ENCODE data around the gene JPH2.

DNA sequence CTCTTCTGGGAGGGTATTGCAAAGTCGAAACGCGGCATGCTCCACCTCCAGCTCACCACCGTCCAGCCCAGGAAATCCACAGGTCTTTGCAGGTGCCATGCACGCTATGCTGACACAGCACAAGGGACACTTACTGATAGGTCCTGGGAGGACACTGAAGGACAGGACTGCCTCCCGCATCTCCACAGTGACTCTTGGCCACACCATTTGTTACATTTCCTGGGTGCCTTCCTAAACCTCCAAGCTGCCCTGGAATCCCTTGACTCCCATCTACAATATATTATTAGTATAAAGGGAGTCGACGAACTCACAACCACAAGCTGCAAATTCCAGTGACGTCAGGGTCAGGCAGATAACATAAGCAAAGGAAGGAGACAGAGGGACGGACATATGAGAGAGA is 106.9 kb downstream of the JPH2 start:
- TF ChIP-seq JUND (IDR thresholded peaks at IDR 0.05): no peak
- no peak for TF ChIP-seq EGR1 (IDR thresholded peaks at IDR 0.05; ENCODE audit: low read depth in 2 of 2)
- TF ChIP-seq, protein P1, sequence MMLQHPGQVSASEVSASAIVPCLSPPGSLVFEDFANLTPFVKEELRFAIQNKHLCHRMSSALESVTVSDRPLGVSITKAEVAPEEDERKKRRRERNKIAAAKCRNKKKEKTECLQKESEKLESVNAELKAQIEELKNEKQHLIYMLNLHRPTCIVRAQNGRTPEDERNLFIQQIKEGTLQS (IDR thresholded peaks at IDR 0.05): no peak
- TF ChIP-seq, protein P2, sequence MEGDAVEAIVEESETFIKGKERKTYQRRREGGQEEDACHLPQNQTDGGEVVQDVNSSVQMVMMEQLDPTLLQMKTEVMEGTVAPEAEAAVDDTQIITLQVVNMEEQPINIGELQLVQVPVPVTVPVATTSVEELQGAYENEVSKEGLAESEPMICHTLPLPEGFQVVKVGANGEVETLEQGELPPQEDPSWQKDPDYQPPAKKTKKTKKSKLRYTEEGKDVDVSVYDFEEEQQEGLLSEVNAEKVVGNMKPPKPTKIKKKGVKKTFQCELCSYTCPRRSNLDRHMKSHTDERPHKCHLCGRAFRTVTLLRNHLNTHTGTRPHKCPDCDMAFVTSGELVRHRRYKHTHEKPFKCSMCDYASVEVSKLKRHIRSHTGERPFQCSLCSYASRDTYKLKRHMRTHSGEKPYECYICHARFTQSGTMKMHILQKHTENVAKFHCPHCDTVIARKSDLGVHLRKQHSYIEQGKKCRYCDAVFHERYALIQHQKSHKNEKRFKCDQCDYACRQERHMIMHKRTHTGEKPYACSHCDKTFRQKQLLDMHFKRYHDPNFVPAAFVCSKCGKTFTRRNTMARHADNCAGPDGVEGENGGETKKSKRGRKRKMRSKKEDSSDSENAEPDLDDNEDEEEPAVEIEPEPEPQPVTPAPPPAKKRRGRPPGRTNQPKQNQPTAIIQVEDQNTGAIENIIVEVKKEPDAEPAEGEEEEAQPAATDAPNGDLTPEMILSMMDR (IDR thresholded peaks at IDR 0.05; ENCODE audit: low read depth, low read length, missing input control): no peak
- TF ChIP-seq, protein P3, sequence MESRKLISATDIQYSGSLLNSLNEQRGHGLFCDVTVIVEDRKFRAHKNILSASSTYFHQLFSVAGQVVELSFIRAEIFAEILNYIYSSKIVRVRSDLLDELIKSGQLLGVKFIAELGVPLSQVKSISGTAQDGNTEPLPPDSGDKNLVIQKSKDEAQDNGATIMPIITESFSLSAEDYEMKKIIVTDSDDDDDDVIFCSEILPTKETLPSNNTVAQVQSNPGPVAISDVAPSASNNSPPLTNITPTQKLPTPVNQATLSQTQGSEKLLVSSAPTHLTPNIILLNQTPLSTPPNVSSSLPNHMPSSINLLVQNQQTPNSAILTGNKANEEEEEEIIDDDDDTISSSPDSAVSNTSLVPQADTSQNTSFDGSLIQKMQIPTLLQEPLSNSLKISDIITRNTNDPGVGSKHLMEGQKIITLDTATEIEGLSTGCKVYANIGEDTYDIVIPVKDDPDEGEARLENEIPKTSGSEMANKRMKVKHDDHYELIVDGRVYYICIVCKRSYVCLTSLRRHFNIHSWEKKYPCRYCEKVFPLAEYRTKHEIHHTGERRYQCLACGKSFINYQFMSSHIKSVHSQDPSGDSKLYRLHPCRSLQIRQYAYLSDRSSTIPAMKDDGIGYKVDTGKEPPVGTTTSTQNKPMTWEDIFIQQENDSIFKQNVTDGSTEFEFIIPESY (IDR thresholded peaks at IDR 0.05): no peak
- TF ChIP-seq RXRA (IDR thresholded peaks at IDR 0.05): no peak
- TF ChIP-seq TAF1 (conservative IDR thresholded peaks at IDR 0.05): no peak
- no peak for TF ChIP-seq RAD21 (IDR thresholded peaks at IDR 0.05)
- TF ChIP-seq, protein P4, sequence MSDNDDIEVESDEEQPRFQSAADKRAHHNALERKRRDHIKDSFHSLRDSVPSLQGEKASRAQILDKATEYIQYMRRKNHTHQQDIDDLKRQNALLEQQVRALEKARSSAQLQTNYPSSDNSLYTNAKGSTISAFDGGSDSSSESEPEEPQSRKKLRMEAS (IDR thresholded peaks at IDR 0.05): no peak
- TF ChIP-seq GABPA (IDR thresholded peaks at IDR 0.05 in 1 of 2, conservative IDR thresholded peaks at IDR 0.05 in 1 of 2): no peak
